ENCODE results near the gene GZF1. TPM values are rescaled to one million over a fixed set of nuclear protein-coding genes. Genes with fewer than 3 reads are reported as not detected.

Gene GZF1
- total and polyA plus RNA-seq, 5 donors from 2014 or later: 3.1 to 24.8 (median 3.4) TPM

DNA sequence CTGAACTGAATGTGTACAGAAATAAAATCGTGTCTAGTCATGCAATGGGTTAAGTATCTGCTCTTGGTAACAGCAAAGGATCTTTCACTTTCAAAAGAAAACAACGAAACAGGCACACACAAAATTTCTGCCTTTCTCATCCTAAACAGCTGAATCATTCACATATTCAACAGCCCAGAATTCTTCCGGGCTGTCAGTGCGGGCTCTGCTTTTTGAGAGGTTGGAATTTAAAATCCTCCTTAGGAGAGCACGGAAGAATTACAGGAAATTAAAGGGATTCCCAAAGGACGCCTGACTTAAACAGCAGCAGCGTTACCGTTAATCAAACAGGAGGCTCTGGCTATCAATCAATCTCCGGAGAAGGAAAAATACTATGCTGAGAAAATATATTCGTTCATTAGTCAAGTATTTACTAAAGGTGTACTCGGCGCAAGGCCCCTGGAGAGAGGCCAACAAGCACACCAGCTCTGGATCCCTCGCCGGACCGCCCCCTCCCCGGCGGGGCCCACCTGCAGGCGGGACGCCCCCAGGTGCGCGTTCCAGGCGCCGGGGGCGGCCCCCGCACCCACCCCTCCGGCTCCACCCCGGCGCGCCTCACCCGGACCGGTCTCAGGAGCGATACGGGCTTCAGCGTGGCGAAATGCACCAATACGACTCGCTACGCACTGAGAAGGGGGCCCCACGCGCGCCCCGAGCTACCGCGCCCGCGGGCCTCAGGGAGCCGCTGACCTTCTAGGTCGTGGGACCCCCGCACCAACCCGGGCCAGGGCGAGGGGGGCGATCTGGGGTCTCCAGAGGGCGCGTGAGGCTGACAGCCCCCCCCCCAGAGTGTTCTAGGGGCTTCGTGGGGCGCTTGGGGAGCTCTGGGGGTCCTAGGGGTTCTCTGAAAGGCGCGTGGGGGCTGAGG lies 58.3 kb downstream of the GZF1 start:
- Histone ChIP-seq H3K27me3 (ENCODE audit: control insufficient read depth, insufficient read depth, low read length) (no peaks in the 10 kb centered on the region), H3K9me3 (ENCODE audit: control insufficient read depth in 2 of 2, low read length in 2 of 2) (no peaks in the 10 kb centered on the region), H3K27ac (ENCODE audit: insufficient read depth, low read length, poor library complexity, severe bottlenecking) (peak overlapping the region; percentile 61), H3K4me3 (ENCODE audit: low read depth, low read length) (peak overlapping the region; percentile 85), H3K4me1 (ENCODE audit: control insufficient read depth, insufficient read depth, low read length, poor library complexity, severe bottlenecking) (peaks cover 22% of the 10 kb centered on the region), H3K36me3 (ENCODE audit: control insufficient read depth, insufficient read depth, low read length) (no peaks in the 10 kb centered on the region)
- peaks cover 3% of the 10 kb centered on the region for H3K36me3 Mint-ChIP-seq
- H3K27ac Mint-ChIP-seq: peak overlapping the region; percentile 86 to 95 (median 93)
- ATAC-seq (ENCODE audit: low read depth in 2 of 2): no peak
- peak overlapping the region; percentile 88 to 97 (median 92) for H3K4me3 Mint-ChIP-seq
- DNase-seq: peak; percentile 34 to 58 (median 37)
- H3K4me1 Mint-ChIP-seq: peaks cover 20 to 44% (median 29%) of the 10 kb centered on the region in 4 donors
- H3K9me3 Mint-ChIP-seq: no peaks in the 10 kb centered on the region
- peaks cover 21% of the 10 kb centered on the region for H3K27me3 Mint-ChIP-seq

DNA sequence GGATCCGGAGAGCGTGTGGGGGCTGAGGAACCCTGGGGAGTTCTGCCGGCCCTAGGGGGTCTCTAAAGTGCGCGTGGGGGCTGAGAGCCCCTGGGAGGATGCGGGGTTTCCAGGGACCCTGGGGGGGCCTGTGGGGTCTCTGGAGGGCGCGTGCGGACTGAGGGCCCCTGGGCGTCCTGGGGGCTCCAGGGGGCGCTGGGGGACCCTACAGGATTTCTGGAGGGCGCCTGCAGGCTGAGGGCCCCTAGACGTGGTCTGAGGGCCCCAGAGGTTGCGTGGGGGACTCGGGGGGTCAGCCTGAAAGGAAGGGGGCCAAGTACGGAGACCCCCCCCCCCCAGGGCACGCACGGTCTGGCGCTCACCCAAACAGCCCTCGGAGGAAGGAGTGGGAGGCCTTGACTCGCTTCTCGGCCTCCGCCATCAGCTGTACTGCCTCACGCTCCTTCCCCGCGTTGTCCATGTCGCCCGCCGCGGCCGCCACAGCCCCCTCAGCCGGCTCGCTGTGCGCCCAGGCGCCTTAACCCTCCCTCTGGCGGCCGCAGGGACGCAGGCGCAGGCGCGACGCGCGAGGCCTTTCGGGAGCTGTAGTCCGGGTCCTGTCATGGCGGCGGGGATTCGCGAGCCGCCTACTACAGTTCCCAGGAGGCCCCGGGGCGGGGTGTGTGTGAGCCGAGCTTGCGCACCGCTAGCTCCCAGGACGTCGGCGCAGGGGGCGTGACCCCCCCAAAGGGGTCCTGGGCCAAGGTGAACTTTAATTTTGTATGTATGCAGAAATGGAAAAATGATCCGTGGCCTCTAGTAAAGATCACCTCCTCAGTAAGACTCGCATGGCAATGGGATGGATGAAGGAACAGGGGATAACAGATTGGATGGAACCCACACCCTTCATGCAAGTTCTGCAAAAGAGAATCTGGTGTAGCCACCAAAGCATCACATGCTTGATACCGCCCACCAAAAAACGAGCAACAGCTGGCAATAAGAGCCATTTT lies 59.3 kb downstream of the GZF1 start, which contains the start of gene NAPB:
Gene NAPB, minus strand, starts transcription at position 546 of the 989 bp plus-strand sequence. Its CDS starts 86 bp downstream, at position 460.
- peak; percentile 100 for ATAC-seq (ENCODE audit: low read depth in 2 of 2)
- H3K4me3 Mint-ChIP-seq: peak within 1 kb of the TSS; percentile 88 to 97 (median 92)
- peaks cover 22% of the 10 kb centered on the region for H3K4me1 ChIP-seq (ENCODE audit: control insufficient read depth, insufficient read depth, low read length, poor library complexity, severe bottlenecking)
- DNase-seq: peak; percentile 88 to 95 (median 90)
- no peaks in the 10 kb centered on the region for H3K9me3 ChIP-seq (ENCODE audit: control insufficient read depth in 2 of 2, low read length in 2 of 2)
- no peaks in the 10 kb centered on the region for H3K36me3 ChIP-seq (ENCODE audit: control insufficient read depth, insufficient read depth, low read length)
- no peaks in the 10 kb centered on the region for H3K27me3 ChIP-seq (ENCODE audit: control insufficient read depth, insufficient read depth, low read length)
- no peaks in the 10 kb centered on the region for H3K9me3 Mint-ChIP-seq
- peak within 1 kb of the TSS; percentile 85 for H3K4me3 ChIP-seq (ENCODE audit: low read depth, low read length)
- no peaks in the 10 kb centered on the region for H3K36me3 Mint-ChIP-seq
- peaks cover 20 to 38% (median 25%) of the 10 kb centered on the region in 4 donors for H3K4me1 Mint-ChIP-seq
- H3K27me3 Mint-ChIP-seq: peaks cover 24% of the 10 kb centered on the region
- peak within 1 kb of the TSS; percentile 61 for H3K27ac ChIP-seq (ENCODE audit: insufficient read depth, low read length, poor library complexity, severe bottlenecking)
- peak within 1 kb of the TSS in 2 of 3 donors; percentile 37 to 95 for H3K27ac Mint-ChIP-seq

Other genes with a start within 250 kb of the GZF1 start
- 41.5 TPM for gene NXT1, start 11.4 kb upstream of the GZF1 start, total RNA-seq
- 10 to 100 TPM; 47.1 to 71.5 (median 56.9) TPM for gene NXT1, start 11.4 kb upstream of the GZF1 start, polyA plus RNA-seq
- gene NAPB, start 59.3 kb downstream of the GZF1 start, total RNA-seq: 10.6 TPM
- 1 to 10 TPM; 3.6 to 4.8 (median 4.2) TPM for gene NAPB, start 59.3 kb downstream of the GZF1 start, polyA plus RNA-seq
- not detected for gene CSTL1, start 77.5 kb downstream of the GZF1 start, total RNA-seq
- gene CSTL1, start 77.5 kb downstream of the GZF1 start, polyA plus RNA-seq: not detected
- gene CST11, start 90.7 kb downstream of the GZF1 start, total RNA-seq: not detected
- not detected for gene CST11, start 90.7 kb downstream of the GZF1 start, polyA plus RNA-seq
- not detected for gene CST8, start 128.9 kb downstream of the GZF1 start, total RNA-seq
- not detected for gene CST8, start 128.9 kb downstream of the GZF1 start, polyA plus RNA-seq
- gene CST9L, start 206.3 kb downstream of the GZF1 start, total RNA-seq: not detected
- gene CST9L, start 206.3 kb downstream of the GZF1 start, polyA plus RNA-seq: not detected
- gene CST9, start 243.7 kb downstream of the GZF1 start, total RNA-seq: not detected
- not detected for gene CST9, start 243.7 kb downstream of the GZF1 start, polyA plus RNA-seq